Thoracic aorta (tissue), 2 donors: Measurements from ENCODE around the gene GP1BB. TPM values are rescaled to one million over a fixed set of nuclear protein-coding genes. Genes with fewer than 3 reads are reported as not detected.

Experiments used
- ATAC-seq: fragments of 150-250 bp; one replicate; pipeline ENCODE4 v1.8.0; 2017; ENCODE audit warnings: low read depth; ENCODE audit not compliant: insufficient number of reproducible peaks, low FRiP score
- DNase-seq: peaks from one replicate; pipeline ENCODE4 v3.0.0-alpha.2; 2020; ENCODE audit warnings: low spot score
- H3K27ac ChIP-seq, 2 donors: fragments of 200-600 bp; sonication (generic); 1 replicate in 1 of 2; 2 replicates in 1 of 2; pipeline ENCODE4 v1.5.1; 2016; ENCODE audit warnings: mild to moderate bottlenecking in 2 of 2, moderate library complexity in 2 of 2
- H3K27me3 ChIP-seq: fragments of 200-600 bp; sonication (generic); replicated peaks from 2 replicates; pipeline ENCODE4 v1.6.0; 2016; ENCODE audit warnings: mild to moderate bottlenecking; ENCODE audit not compliant: insufficient read depth
- H3K36me3 ChIP-seq: fragments of 200-600 bp; sonication (generic); one replicate; pipeline ENCODE4 v1.5.1; 2016
- H3K4me1 ChIP-seq, 2 donors: fragments of 200-600 bp; sonication (generic); 1 replicate in 1 of 2; 2 replicates in 1 of 2; pipeline versions ENCODE4 v1.5.1 to v1.6.0; 2016; ENCODE audit warnings: low read depth in 2 of 2, mild to moderate bottlenecking in 1 of 2; ENCODE audit not compliant: control insufficient read depth in 1 of 2
- H3K4me3 ChIP-seq: fragments of 200-600 bp; sonication (generic); 2 replicates; pipeline ENCODE4 v1.5.1; 2016; ENCODE audit warnings: mild to moderate bottlenecking
- H3K9me3 ChIP-seq: fragments of 200-600 bp; sonication (generic); 2 replicates; pipeline ENCODE4 v1.5.1; 2016
- total RNA-seq, 2 donors: library from RNA; depleted of rRNA; stranded (reverse); fragments of >200 nt; gene quantifications; one replicate each; pipeline versions ENCODE4 v1.1.0 to v1.2.3, GENCODE V29; 2016
- TF ChIP-seq, protein P1 (sequence below): fragments of 200-600 bp; sonication (generic); IDR thresholded peaks from one replicate; pipeline ENCODE4 v1.5.1; 2019; ENCODE audit warnings: antibody characterized with exemption

GP1BB gene
- total RNA-seq, 2 donors from 2014 or later: 13.1 to 30.3 TPM

DNA sequence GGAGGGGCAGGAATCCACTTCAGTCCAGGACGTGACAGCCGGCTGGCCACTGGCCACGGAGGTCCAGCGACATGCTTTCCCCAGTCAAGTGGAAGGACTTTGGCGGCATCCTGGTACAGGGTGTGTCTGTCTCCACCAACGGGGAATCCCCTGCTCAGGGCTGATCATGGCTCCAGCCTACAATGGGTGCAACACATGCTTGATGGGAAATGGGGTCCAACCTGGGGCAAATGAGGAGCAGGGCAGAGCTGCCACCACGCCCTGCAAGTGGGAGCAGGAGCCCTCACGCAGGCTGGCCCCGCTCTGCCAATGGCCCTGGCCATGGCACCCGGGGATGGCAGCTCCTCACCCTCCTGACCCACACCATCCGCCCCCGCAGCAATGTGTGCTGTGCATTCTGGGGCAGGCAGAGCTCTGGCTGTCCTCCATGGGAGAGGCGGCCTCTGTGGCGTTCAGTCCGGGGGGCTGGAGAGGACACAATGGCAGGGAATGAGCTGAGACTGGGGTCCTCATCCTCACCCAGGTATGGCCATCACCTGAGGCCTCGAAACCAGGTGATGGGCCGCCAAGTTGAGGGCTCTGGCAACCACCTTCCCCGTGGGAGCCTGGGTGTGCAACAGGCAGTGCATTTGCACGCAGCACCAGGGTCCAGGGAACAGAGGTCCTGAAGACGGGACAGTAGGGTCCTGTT is 14.9 kb upstream of the GP1BB start:
- DNase-seq (no peak), ATAC-seq (no peak)
- Histone ChIP-seq H3K4me3 (no peak overlapping the region), H3K27ac (no peak overlapping the region), H3K4me1 (no peaks in the 10 kb centered on the region), H3K9me3 (no peaks in the 10 kb centered on the region), H3K36me3 (no peaks in the 10 kb centered on the region), H3K27me3 (no peaks in the 10 kb centered on the region)
- TF ChIP-seq, protein P1, sequence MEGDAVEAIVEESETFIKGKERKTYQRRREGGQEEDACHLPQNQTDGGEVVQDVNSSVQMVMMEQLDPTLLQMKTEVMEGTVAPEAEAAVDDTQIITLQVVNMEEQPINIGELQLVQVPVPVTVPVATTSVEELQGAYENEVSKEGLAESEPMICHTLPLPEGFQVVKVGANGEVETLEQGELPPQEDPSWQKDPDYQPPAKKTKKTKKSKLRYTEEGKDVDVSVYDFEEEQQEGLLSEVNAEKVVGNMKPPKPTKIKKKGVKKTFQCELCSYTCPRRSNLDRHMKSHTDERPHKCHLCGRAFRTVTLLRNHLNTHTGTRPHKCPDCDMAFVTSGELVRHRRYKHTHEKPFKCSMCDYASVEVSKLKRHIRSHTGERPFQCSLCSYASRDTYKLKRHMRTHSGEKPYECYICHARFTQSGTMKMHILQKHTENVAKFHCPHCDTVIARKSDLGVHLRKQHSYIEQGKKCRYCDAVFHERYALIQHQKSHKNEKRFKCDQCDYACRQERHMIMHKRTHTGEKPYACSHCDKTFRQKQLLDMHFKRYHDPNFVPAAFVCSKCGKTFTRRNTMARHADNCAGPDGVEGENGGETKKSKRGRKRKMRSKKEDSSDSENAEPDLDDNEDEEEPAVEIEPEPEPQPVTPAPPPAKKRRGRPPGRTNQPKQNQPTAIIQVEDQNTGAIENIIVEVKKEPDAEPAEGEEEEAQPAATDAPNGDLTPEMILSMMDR: no peak

DNA sequence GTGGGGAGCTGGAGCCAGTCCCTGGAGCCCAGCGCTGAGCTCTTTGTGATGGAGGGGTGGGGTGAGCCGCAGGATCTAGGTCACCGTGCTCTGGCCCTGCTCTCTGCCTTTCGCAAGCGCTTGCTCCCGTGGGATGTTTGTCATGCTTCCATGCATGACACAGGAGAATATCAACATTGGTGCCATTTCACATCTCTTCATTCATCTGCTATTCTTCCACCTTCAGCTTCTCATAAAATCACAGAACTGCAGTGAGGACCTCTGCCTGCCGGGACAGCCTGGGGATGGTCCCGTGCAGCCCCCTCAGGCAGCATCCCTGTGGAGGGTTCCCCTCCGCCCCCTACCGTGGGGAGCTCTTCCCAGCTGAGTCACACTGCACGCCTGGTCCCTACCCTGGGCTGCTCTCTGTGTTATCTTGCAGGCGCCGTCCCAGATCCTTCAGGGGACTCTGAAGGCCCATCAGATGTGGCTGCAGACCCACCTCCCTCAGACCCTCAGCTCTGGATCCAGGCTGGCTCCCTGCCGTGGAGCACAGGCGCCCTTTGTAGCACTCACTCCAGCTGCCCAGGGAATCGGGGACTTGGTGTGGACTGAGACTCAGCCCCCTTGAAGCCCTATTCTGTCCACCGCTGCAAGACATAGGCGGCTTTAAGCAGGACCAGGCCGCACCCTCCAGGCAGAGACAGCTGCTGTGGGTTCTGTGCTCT is 14.1 kb upstream of the GP1BB start:
- no peak overlapping the region for H3K4me3 ChIP-seq
- TF ChIP-seq, protein P1: no peak
- no peaks in the 10 kb centered on the region for H3K27me3 ChIP-seq
- H3K4me1 ChIP-seq: peaks cover 0 to 5% of the 10 kb centered on the region in 2 donors
- DNase-seq (no peak), ATAC-seq (no peak)
- H3K36me3 ChIP-seq: no peaks in the 10 kb centered on the region
- no peaks in the 10 kb centered on the region for H3K9me3 ChIP-seq
- H3K27ac ChIP-seq: no peak overlapping the region

DNA sequence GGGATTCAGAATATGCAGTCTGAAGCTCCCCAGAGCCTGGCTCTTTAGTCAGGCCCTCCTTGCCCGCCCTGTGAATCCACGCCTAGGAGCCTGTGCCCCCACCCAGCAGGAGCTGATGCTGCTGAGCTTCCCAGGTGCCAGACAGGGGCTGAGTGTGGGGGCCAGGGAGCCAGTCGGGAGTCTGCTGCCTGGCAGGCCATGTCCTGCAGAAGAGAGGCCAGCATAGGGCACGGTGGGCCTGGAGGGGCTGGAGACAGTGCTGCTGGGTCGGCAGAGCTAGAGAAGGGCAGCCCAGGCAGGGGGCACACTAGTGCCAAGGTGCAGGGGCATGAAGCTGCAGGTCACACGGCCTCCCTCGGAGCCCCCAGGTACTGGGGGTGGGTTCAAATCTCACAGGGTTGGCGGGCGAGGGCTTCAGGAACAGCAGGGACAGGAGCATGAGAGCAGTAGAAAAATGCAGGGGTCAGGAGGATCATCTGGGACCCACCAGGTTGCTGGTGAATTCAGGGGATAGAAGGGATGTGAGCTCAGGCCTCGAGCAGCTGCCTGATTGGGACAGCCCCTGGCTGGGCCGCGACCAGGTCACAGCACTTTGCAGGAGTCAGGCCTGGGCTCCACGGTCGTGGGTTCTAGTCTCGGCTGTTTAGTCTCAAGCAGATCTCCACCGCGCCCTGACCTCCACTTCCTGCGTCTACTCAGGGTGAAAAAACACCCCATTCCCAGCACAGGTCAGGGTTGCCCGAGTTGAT is 13.1 kb upstream of the GP1BB start:
- no peak overlapping the region for H3K4me3 ChIP-seq
- no peak for DNase-seq
- TF ChIP-seq, protein P1: no peak
- H3K27me3 ChIP-seq: no peaks in the 10 kb centered on the region
- H3K36me3 ChIP-seq: no peaks in the 10 kb centered on the region
- H3K9me3 ChIP-seq: no peaks in the 10 kb centered on the region
- peaks cover 5 to 11% of the 10 kb centered on the region in 2 donors for H3K4me1 ChIP-seq
- ATAC-seq: no peak
- no peak overlapping the region for H3K27ac ChIP-seq

DNA sequence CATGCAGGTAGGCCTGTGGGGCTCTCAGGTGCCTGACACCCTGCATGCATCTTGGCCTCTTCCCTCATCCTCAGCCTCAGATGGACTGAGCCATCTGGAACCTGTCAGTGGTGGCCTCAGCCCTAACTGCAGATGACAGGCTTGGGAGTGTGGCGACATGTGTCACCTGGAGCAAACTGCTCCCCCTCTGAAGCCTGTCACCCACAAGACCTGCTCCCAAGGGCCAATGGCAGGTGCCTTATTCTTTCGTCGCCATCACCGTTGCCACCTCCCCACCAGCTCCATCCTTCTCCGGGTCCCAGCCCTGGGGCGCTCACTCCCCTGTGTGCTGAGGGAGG is 12.6 kb upstream of the GP1BB start:
- TF ChIP-seq, protein P1: no peak
- no peak for ATAC-seq
- Histone ChIP-seq H3K36me3 (no peaks in the 10 kb centered on the region), H3K27ac (no peak overlapping the region), H3K27me3 (no peaks in the 10 kb centered on the region), H3K9me3 (no peaks in the 10 kb centered on the region), H3K4me3 (no peak overlapping the region), H3K4me1 (peaks cover 6 to 13% of the 10 kb centered on the region in 2 donors)
- DNase-seq: no peak

DNA sequence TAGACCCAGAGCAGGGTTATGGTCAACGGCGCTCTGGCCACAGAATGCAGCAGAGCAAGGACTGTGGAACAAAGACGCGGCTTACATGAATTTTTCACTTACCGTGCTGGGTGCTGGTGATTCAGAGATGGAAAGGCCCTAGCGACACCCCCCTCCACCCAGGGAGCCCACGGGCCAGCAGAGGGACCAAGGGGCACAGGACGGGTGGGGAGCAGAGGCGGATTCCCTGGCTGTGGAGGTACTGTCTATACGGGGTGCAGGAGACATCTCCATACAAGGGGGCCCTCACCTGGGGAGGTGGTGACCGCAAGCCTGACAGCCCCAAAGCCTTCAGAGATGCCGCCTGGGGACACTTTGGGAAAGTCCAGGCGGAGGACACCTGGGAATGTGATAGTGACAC is 10.1 kb upstream of the GP1BB start:
- TF ChIP-seq, protein P1: no peak
- ATAC-seq (no peak), DNase-seq (no peak)
- no peaks in the 10 kb centered on the region for H3K9me3 ChIP-seq
- no peaks in the 10 kb centered on the region for H3K36me3 ChIP-seq
- no peaks in the 10 kb centered on the region for H3K27me3 ChIP-seq
- no peak overlapping the region for H3K27ac ChIP-seq
- peaks cover 6 to 20% of the 10 kb centered on the region in 2 donors for H3K4me1 ChIP-seq
- H3K4me3 ChIP-seq: no peak overlapping the region
